SK-N-SH (cell line): ENCODE measurements around the gene EYA2. TPM values are rescaled to one million over a fixed set of nuclear protein-coding genes. Genes with fewer than 3 reads are reported as not detected.
A peak's percentile ranks its signal among the peaks of the same experiment; 100 is the strongest.

Experiments used
- CTCF ChIA-PET: fragments of 300-600, 350-600 bp; formaldehyde crosslinking; extraction: SDS; loops from one replicate; lab custom pipeline; 2021; lab: Yijun Ruan, JAX
- POLR2A ChIA-PET: fragments of 350-600 bp; sonication (Branson Sonifier 250); formaldehyde crosslinking; extraction: SDS; loops from one replicate; lab custom pipeline; 2020; ENCODE audit warnings: antibody characterized with exemption, inconsistent platforms; lab: Yijun Ruan, JAX
- DNase-seq: peaks from one replicate; pipeline ENCODE4 v3.0.0; 2012
- H2AFZ ChIP-seq: fragments of 200-600 bp; sonication (generic); 2 replicates; pipeline ENCODE4 v1.8.1; 2016; ENCODE audit warnings: antibody characterized with exemption, mild to moderate bottlenecking, low read depth
- H3F3A ChIP-seq: fragments of 200-600 bp; sonication (generic); replicated peaks from 2 replicates; pipeline ENCODE3; 2016; ENCODE audit warnings: antibody characterized with exemption, mild to moderate bottlenecking; ENCODE audit not compliant: insufficient read depth
- H3K27ac ChIP-seq, 2 experiments: fragments of 200-500 bp in 1 of 2; fragments of 200-600 bp in 1 of 2; sonication (Bioruptor generic) in 1 of 2; sonication (generic), shearing (Covaris generic) in 1 of 2; 2 replicates each; pipeline versions ENCODE4 v1.5.1 to v1.6.1; 2014 to 2016; ENCODE audit warnings: low read depth in 2 of 2, inconsistent platforms in 1 of 2, low read length in 1 of 2, mild to moderate bottlenecking in 1 of 2, mixed read lengths in 1 of 2
- H3K27me3 ChIP-seq: fragments of 200-600 bp; sonication (generic), shearing (Covaris generic); 2 replicates; pipeline ENCODE4 v1.6.1; 2016; ENCODE audit warnings: mixed run types; ENCODE audit not compliant: insufficient read depth
- H3K36me3 ChIP-seq, 2 experiments: fragments of 200-500 bp in 1 of 2; fragments of 200-600 bp in 1 of 2; sonication (Bioruptor generic) in 1 of 2; sonication (generic) in 1 of 2; replicated peaks in 1 of 2; 2 replicates each; pipeline versions ENCODE3 to v1.5.1; 2014 to 2016; ENCODE audit warnings: low read length in 1 of 2, mild to moderate bottlenecking in 1 of 2; ENCODE audit not compliant: insufficient read depth in 2 of 2, control insufficient read depth in 1 of 2
- H3K4me1 ChIP-seq, 2 experiments: fragments of 200-500 bp in 1 of 2; fragments of 200-600 bp in 1 of 2; sonication (Bioruptor generic) in 1 of 2; sonication (generic), shearing (Covaris generic) in 1 of 2; 2 replicates each; pipeline versions ENCODE4 v1.5.1 to v1.6.1; 2014 to 2016; ENCODE audit warnings: low read depth in 1 of 2, low read length in 1 of 2, mixed run types in 1 of 2; ENCODE audit not compliant: insufficient read depth in 2 of 2, control insufficient read depth in 1 of 2
- H3K4me2 ChIP-seq: fragments of 200-600 bp; sonication (generic), shearing (Covaris generic); 2 replicates; pipeline ENCODE4 v1.6.1; 2017; ENCODE audit warnings: mixed run types
- H3K4me3 ChIP-seq, 2 experiments: fragments of 200-500 bp in 1 of 2; fragments of 200-600 bp in 1 of 2; sonication (Bioruptor generic) in 1 of 2; sonication (generic), shearing (Covaris generic) in 1 of 2; 2 replicates each; pipeline versions ENCODE4 v1.5.1 to v1.8.1; 2014 to 2016; ENCODE audit warnings: low read depth in 2 of 2, inconsistent platforms in 1 of 2, low read length in 1 of 2, mild to moderate bottlenecking in 1 of 2, mixed read lengths in 1 of 2, moderate library complexity in 1 of 2
- H3K79me2 ChIP-seq: fragments of 200-600 bp; sonication (generic); 2 replicates; pipeline ENCODE4 v1.8.1; 2017; ENCODE audit warnings: mild to moderate bottlenecking; ENCODE audit not compliant: insufficient read depth
- H3K9ac ChIP-seq: fragments of 200-600 bp; sonication (generic); 2 replicates; pipeline ENCODE4 v1.6.1; 2017; ENCODE audit warnings: mixed run types
- H3K9me2 ChIP-seq: fragments of 200-600 bp; sonication (generic); 2 replicates; pipeline ENCODE4 v1.6.1; 2017; ENCODE audit warnings: mixed run types
- H3K9me3 ChIP-seq: fragments of 200-600 bp; sonication (generic); 2 replicates; pipeline ENCODE4 v1.6.1; 2017; ENCODE audit warnings: mixed run types, mild to moderate bottlenecking, moderate library complexity
- H4K20me1 ChIP-seq: fragments of 200-600 bp; sonication (generic); 2 replicates; pipeline ENCODE4 v1.6.1; 2017; ENCODE audit warnings: mild to moderate bottlenecking, mixed run types; ENCODE audit not compliant: insufficient read depth
- GABPA ChIP-seq: IDR thresholded peaks from 2 replicates; pipeline ENCODE4 v1.4.0; 2012; ENCODE audit warnings: low read depth, mild to moderate bottlenecking
- MXI1 ChIP-seq: IDR thresholded peaks from 2 replicates; pipeline ENCODE4 v1.6.1; 2012; ENCODE audit warnings: mild to moderate bottlenecking, low read depth, low read length, improper control_type of control experiment
- NFIC ChIP-seq: IDR thresholded peaks from 2 replicates; pipeline ENCODE4 v1.4.0; 2012; ENCODE audit warnings: borderline replicate concordance
- RCOR1 ChIP-seq: fragments of 150-350 bp; IDR thresholded peaks from 2 replicates; pipeline ENCODE4 v1.6.1; 2017; ENCODE audit warnings: antibody characterized with exemption, low read length
- REST ChIP-seq: IDR thresholded peaks from 2 replicates; pipeline ENCODE4 v1.6.1; 2012; ENCODE audit warnings: mild to moderate bottlenecking, low read depth, low read length, moderate library complexity
- RXRA ChIP-seq: IDR thresholded peaks from 2 replicates; pipeline ENCODE4 v1.4.0; 2012; ENCODE audit warnings: low read depth, mild to moderate bottlenecking, borderline replicate concordance
- TAF1 ChIP-seq: IDR thresholded peaks from 2 replicates; pipeline ENCODE4 v1.6.1; 2012; ENCODE audit warnings: low read depth, mild to moderate bottlenecking, low read length, moderate library complexity, borderline replicate concordance
- TCF12 ChIP-seq: IDR thresholded peaks from 2 replicates; pipeline ENCODE4 v1.4.0; 2012
- USF1 ChIP-seq: IDR thresholded peaks from 2 replicates; pipeline ENCODE4 v1.4.0; 2012; ENCODE audit warnings: low read depth, borderline replicate concordance
- WGBS: methylation state at CpG from one replicate; pipeline ENCODE4 v1.1.6; 2017; ENCODE audit warnings: low lambda C conversion rate; 5-methylcytosine and 5-hydroxymethylcytosine counted together
- polyA plus RNA-seq, 3 experiments: library from polyadenylated mRNA; depleted of rRNA; stranded (reverse); fragments of >200 nt; gene quantifications; 2 replicates each; pipeline ENCODE4 v1.2.3, GENCODE V29; 2012

Gene EYA2
- polyA plus RNA-seq, 1 of the 3 experiments (the other 2 are of a cell fraction) = 0.05 TPM

GRCh38 chr20:47054945-47055344, 160.3 kb downstream of the EYA2 start:
- 60% methylated on average over 5 of the region's 6 CpGs for WGBS
- POLR2A ChIA-PET = no interaction called here

GRCh38 chr20:47055699-47056369, 161.2 kb downstream of the EYA2 start:
- DNase-seq = no peak
- no peak overlapping the region for H3K9ac ChIP-seq
- no peak for TF ChIP-seq REST
- peak; percentile 34; the same call in 1 of the 2 replicates for TF ChIP-seq TCF12
- no peak for TF ChIP-seq RXRA
- TF ChIP-seq TAF1 = no peak
- TF ChIP-seq, all 33 proteins: peak for 1
- Histone ChIP-seq H3K27ac (no peak overlapping the region), H3K4me2 (no peak overlapping the region), H3K27me3 (no peaks in the 10 kb centered on the region; the same call in 1 of the 2 replicates), H3K79me2 (no peaks in the 10 kb centered on the region), H3F3A (no peaks in the 10 kb centered on the region), H3K36me3 (no peaks in the 10 kb centered on the region), H4K20me1 (no peaks in the 10 kb centered on the region), H3K9me2 (no peaks in the 10 kb centered on the region), H3K9me3 (no peaks in the 10 kb centered on the region), H3K4me1 (peaks cover 0 to 4% of the 10 kb centered on the region in 2 experiments; a peak in 1 of 4 replicates), H3K4me3 (no peak overlapping the region), H2AFZ (no peak overlapping the region)
- WGBS = 44% methylated on average over 13 of the region's 13 CpGs
- ChIA-PET POLR2A (no interaction called here), CTCF (no interaction called here)

More at GRCh38 chr20:47054945-47055344, 160.3 kb downstream of the EYA2 start:
- no peak for TF ChIP-seq RCOR1
- TF ChIP-seq NFIC = no peak
- TF ChIP-seq GABPA = no peak
- peak; percentile 43; the same call in 1 of the 2 replicates for TF ChIP-seq USF1
- TF ChIP-seq MXI1 = no peak
- Histone ChIP-seq H3K27ac (no peak overlapping the region), H3F3A (no peaks in the 10 kb centered on the region), H3K9me3 (no peaks in the 10 kb centered on the region), H4K20me1 (no peaks in the 10 kb centered on the region), H3K4me1 (peaks cover 0 to 4% of the 10 kb centered on the region in 2 experiments; a peak in 1 of 4 replicates), H3K79me2 (no peaks in the 10 kb centered on the region), H3K9ac (no peak overlapping the region), H3K27me3 (no peaks in the 10 kb centered on the region; the same call in 1 of the 2 replicates), H3K4me2 (no peak overlapping the region), H3K9me2 (no peaks in the 10 kb centered on the region), H2AFZ (no peak overlapping the region), H3K36me3 (no peaks in the 10 kb centered on the region), H3K4me3 (no peak overlapping the region)
- CTCF ChIA-PET = no interaction called here
- DNase-seq = no peak
